Measurements from ENCODE around the gene ANGEL2. TPM values are rescaled to one million over a fixed set of nuclear protein-coding genes. Genes with fewer than 3 reads are reported as not detected.

Gene ANGEL2
- polyA plus RNA-seq, 1 of the 3 experiments (the other 2 are of a cell fraction) = 14.0 TPM

DNA sequence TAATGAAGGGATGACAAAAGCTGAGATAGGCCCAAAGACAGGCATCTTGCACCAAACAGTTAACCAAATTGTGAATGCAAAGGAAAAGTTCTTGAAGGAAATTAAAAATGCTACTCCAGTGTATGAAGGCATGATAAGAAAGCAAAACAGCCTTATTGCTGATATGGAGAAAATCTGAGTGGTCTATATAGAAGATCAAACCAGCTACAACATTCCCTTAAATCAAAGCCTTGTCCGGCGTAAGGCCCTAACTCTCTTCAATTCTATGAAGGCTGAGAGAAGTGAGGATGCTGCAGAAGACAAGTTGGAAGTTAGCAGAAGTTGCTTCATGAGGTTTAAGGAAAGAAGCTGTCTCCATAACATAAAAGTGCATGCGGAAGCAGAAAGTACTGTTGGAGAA, 4.3 kb upstream of the ANGEL2 start:
- Histone ChIP-seq H3K9me2 (no peaks in the 10 kb centered on the region), H2AFZ (ENCODE audit: low read depth) (no peak overlapping the region), H3K4me2 (no peak overlapping the region), H3K4me3 (ENCODE audit: low read depth in 2 of 2, low read length in 1 of 2) (no peak overlapping the region), H3K36me3 (replicated peaks in 1 of 2; ENCODE audit: control insufficient read depth in 1 of 2, insufficient read depth in 2 of 2, low read length in 1 of 2) (no peaks in the 10 kb centered on the region), H3F3A (replicated peaks; ENCODE audit: insufficient read depth) (peaks cover 3% of the 10 kb centered on the region), H3K9me3 (no peaks in the 10 kb centered on the region), H3K4me1 (ENCODE audit: control insufficient read depth in 1 of 2, insufficient read depth in 2 of 2, low read depth in 1 of 2, low read length in 1 of 2) (no peaks in the 10 kb centered on the region; a peak in 2 of 4 replicates), H3K79me2 (ENCODE audit: insufficient read depth) (peaks cover 2% of the 10 kb centered on the region), H3K27me3 (ENCODE audit: insufficient read depth) (no peaks in the 10 kb centered on the region), H3K27ac (ENCODE audit: low read depth in 2 of 2, low read length in 1 of 2) (no peak overlapping the region), H4K20me1 (ENCODE audit: insufficient read depth) (no peaks in the 10 kb centered on the region), H3K9ac (no peak overlapping the region)
- no peak for DNase-seq
- WGBS (ENCODE audit: low lambda C conversion rate) = 74% methylated on average over 3 of the region's 3 CpGs
- TF ChIP-seq, protein P1, sequence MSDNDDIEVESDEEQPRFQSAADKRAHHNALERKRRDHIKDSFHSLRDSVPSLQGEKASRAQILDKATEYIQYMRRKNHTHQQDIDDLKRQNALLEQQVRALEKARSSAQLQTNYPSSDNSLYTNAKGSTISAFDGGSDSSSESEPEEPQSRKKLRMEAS (IDR thresholded peaks at IDR 0.05; ENCODE audit: low read depth) = no peak
- TF ChIP-seq RFX5 (IDR thresholded peaks at IDR 0.05; ENCODE audit: low read length) = no peak
- ChIA-PET POLR2A (interaction anchor here (0.8 kb wide), 1 partner anchor 31 kb away, joined by 3 read pairs; the partner anchor contains the start of gene RPS6KC1), CTCF (interaction anchor here (1.2 kb wide), 1 partner anchor 31 kb away, joined by 3 read pairs; the partner anchor contains the start of gene RPS6KC1)

DNA sequence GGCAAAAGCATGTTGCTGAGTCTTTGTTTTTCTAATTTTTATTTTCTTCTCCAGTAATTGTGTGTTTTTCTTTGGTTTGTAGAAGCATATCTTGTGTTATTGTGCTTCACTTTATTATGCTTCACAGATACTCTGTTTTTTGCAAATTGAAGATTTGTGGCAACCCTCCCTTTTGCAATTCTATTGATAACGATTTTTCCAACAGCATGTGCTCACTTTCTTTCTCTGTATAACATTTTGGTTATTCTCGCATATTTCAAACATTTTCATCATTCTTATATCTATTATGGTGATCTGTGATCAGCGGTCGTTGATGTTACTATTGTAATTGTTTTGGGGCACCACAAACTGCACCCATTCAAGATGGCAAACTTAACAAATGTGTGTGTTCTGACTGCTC, 3.8 kb upstream of the ANGEL2 start:
- ChIA-PET CTCF (interaction anchor here (1.2 kb wide), 1 partner anchor 32 kb away, joined by 3 read pairs; the partner anchor contains the start of gene RPS6KC1), POLR2A (interaction anchor here (0.8 kb wide), 1 partner anchor 32 kb away, joined by 3 read pairs; the partner anchor contains the start of gene RPS6KC1)
- Histone ChIP-seq H3K79me2 (ENCODE audit: insufficient read depth) (peaks cover 7% of the 10 kb centered on the region), H2AFZ (ENCODE audit: low read depth) (no peak overlapping the region), H3K9ac (no peak overlapping the region), H4K20me1 (ENCODE audit: insufficient read depth) (no peaks in the 10 kb centered on the region), H3K4me1 (ENCODE audit: control insufficient read depth in 1 of 2, insufficient read depth in 2 of 2, low read depth in 1 of 2, low read length in 1 of 2) (peaks cover 0 to 2% of the 10 kb centered on the region in 2 experiments; a peak in 3 of 4 replicates), H3K9me2 (no peaks in the 10 kb centered on the region), H3K4me3 (ENCODE audit: low read depth in 2 of 2, low read length in 1 of 2) (no peak overlapping the region), H3K27ac (ENCODE audit: low read depth in 2 of 2, low read length in 1 of 2) (no peak overlapping the region), H3K9me3 (no peaks in the 10 kb centered on the region), H3K36me3 (replicated peaks in 1 of 2; ENCODE audit: control insufficient read depth in 1 of 2, insufficient read depth in 2 of 2, low read length in 1 of 2) (peaks cover 0 to under 1% of the 10 kb centered on the region in 2 experiments), H3K27me3 (ENCODE audit: insufficient read depth) (no peaks in the 10 kb centered on the region), H3K4me2 (no peak overlapping the region), H3F3A (replicated peaks; ENCODE audit: insufficient read depth) (peaks cover 3% of the 10 kb centered on the region)
- TF ChIP-seq TAF1 (IDR thresholded peaks at IDR 0.05; ENCODE audit: borderline replicate concordance, low read depth, low read length) = no peak
- TF ChIP-seq, protein P2, sequence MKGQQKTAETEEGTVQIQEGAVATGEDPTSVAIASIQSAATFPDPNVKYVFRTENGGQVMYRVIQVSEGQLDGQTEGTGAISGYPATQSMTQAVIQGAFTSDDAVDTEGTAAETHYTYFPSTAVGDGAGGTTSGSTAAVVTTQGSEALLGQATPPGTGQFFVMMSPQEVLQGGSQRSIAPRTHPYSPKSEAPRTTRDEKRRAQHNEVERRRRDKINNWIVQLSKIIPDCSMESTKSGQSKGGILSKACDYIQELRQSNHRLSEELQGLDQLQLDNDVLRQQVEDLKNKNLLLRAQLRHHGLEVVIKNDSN (IDR thresholded peaks at IDR 0.05; ENCODE audit: borderline replicate concordance, low read depth) = no peak
- no peak for TF ChIP-seq RCOR1 (IDR thresholded peaks at IDR 0.05; ENCODE audit: low read length)
- TF ChIP-seq, protein P3, sequence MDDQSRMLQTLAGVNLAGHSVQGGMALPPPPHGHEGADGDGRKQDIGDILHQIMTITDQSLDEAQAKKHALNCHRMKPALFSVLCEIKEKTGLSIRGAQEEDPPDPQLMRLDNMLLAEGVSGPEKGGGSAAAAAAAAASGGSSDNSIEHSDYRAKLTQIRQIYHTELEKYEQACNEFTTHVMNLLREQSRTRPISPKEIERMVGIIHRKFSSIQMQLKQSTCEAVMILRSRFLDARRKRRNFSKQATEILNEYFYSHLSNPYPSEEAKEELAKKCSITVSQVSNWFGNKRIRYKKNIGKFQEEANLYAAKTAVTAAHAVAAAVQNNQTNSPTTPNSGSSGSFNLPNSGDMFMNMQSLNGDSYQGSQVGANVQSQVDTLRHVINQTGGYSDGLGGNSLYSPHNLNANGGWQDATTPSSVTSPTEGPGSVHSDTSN (IDR thresholded peaks at IDR 0.05) = no peak
- TF ChIP-seq, protein P4, sequence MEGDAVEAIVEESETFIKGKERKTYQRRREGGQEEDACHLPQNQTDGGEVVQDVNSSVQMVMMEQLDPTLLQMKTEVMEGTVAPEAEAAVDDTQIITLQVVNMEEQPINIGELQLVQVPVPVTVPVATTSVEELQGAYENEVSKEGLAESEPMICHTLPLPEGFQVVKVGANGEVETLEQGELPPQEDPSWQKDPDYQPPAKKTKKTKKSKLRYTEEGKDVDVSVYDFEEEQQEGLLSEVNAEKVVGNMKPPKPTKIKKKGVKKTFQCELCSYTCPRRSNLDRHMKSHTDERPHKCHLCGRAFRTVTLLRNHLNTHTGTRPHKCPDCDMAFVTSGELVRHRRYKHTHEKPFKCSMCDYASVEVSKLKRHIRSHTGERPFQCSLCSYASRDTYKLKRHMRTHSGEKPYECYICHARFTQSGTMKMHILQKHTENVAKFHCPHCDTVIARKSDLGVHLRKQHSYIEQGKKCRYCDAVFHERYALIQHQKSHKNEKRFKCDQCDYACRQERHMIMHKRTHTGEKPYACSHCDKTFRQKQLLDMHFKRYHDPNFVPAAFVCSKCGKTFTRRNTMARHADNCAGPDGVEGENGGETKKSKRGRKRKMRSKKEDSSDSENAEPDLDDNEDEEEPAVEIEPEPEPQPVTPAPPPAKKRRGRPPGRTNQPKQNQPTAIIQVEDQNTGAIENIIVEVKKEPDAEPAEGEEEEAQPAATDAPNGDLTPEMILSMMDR (IDR thresholded peaks at IDR 0.05) = no peak
- no peak for TF ChIP-seq FOXJ3 (CRISPR knock-in tag; IDR thresholded peaks at IDR 0.05)
- no peak for TF ChIP-seq GABPA (IDR thresholded peaks at IDR 0.05; ENCODE audit: low read depth)
- no peak for TF ChIP-seq EZH2phosphoT487 (IDR thresholded peaks at IDR 0.05; ENCODE audit: borderline replicate concordance, low read depth)
- TF ChIP-seq, protein P5, sequence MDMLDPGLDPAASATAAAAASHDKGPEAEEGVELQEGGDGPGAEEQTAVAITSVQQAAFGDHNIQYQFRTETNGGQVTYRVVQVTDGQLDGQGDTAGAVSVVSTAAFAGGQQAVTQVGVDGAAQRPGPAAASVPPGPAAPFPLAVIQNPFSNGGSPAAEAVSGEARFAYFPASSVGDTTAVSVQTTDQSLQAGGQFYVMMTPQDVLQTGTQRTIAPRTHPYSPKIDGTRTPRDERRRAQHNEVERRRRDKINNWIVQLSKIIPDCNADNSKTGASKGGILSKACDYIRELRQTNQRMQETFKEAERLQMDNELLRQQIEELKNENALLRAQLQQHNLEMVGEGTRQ (IDR thresholded peaks at IDR 0.05; ENCODE audit: borderline replicate concordance, low read depth, low read length) = no peak
- no peak for TF ChIP-seq FOXM1 (IDR thresholded peaks at IDR 0.05; ENCODE audit: low read depth)
- TF ChIP-seq MXI1 (IDR thresholded peaks at IDR 0.05; ENCODE audit: low read depth, low read length) = no peak
- TF ChIP-seq, protein P6, sequence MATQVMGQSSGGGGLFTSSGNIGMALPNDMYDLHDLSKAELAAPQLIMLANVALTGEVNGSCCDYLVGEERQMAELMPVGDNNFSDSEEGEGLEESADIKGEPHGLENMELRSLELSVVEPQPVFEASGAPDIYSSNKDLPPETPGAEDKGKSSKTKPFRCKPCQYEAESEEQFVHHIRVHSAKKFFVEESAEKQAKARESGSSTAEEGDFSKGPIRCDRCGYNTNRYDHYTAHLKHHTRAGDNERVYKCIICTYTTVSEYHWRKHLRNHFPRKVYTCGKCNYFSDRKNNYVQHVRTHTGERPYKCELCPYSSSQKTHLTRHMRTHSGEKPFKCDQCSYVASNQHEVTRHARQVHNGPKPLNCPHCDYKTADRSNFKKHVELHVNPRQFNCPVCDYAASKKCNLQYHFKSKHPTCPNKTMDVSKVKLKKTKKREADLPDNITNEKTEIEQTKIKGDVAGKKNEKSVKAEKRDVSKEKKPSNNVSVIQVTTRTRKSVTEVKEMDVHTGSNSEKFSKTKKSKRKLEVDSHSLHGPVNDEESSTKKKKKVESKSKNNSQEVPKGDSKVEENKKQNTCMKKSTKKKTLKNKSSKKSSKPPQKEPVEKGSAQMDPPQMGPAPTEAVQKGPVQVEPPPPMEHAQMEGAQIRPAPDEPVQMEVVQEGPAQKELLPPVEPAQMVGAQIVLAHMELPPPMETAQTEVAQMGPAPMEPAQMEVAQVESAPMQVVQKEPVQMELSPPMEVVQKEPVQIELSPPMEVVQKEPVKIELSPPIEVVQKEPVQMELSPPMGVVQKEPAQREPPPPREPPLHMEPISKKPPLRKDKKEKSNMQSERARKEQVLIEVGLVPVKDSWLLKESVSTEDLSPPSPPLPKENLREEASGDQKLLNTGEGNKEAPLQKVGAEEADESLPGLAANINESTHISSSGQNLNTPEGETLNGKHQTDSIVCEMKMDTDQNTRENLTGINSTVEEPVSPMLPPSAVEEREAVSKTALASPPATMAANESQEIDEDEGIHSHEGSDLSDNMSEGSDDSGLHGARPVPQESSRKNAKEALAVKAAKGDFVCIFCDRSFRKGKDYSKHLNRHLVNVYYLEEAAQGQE (IDR thresholded peaks at IDR 0.05; ENCODE audit: low read depth, low read length) = no peak
- TF ChIP-seq EP300 (IDR thresholded peaks at IDR 0.05; ENCODE audit: borderline replicate concordance in 1 of 2, low read depth in 1 of 2, low read length in 1 of 2) = no peak
- no peak for TF ChIP-seq TCF12 (IDR thresholded peaks at IDR 0.05)
- 81% methylated on average over 4 of the region's 4 CpGs for WGBS (ENCODE audit: low lambda C conversion rate)
- DNase-seq = no peak
